K562 (cell line): ENCODE data around the gene LIX1L. TPM values are rescaled to one million over a fixed set of nuclear protein-coding genes. Genes with fewer than 3 reads are reported as not detected.

ENCODE experiments used
- ATAC-seq: fragments of 200-7000 bp; cut with Tn5 transposase; 3 replicates; pipeline ENCODE4 v1.9.1; 2020; ENCODE audit warnings: moderate library complexity
- BruUV-seq: library from RNA; stranded (reverse); fragments of 400-500 nt; replicated peaks from 2 replicates; lab custom pipeline; 2021; lab: Mats Ljungman, UMichigan
- CTCF ChIA-PET: fragments of 300-600 bp; formaldehyde crosslinking; extraction: SDS; loops from one replicate; lab custom pipeline; 2021; ENCODE audit warnings: low intra/inter-chr PET ratio; lab: Yijun Ruan, JAX
- POLR2A ChIA-PET: fragments of 300-600, 350-650 bp; sonication (Branson Sonifier 250); formaldehyde crosslinking; extraction: SDS; loops from one replicate; lab custom pipeline; 2021; ENCODE audit warnings: antibody characterized with exemption, inconsistent platforms; lab: Yijun Ruan, JAX
- DNase-seq, 4 experiments: peaks; one replicate each; pipeline versions ENCODE4 v3.0.0 to v3.0.0-alpha.2; 2011 to 2018; ENCODE audit warnings: low spot score in 3 of 4, mixed read lengths in 3 of 4; ENCODE audit errors: extremely low read depth in 1 of 4
- FAIRE-seq: peaks from 2 replicates; lab custom pipeline; 2011; peaks lifted over from hg19 to GRCh38; lab: Jason Lieb, UNC
- H2AFZ ChIP-seq: 2 replicates; pipeline ENCODE4 v1.6.0; 2011; ENCODE audit warnings: low read depth, low read length, control low read depth, inconsistent platforms
- H3K27ac ChIP-seq: fragments of 200-600 bp; 3 replicates; pipeline ENCODE4 v1.8.0; 2011; ENCODE audit warnings: low read depth, mild to moderate bottlenecking, control low read depth, inconsistent platforms, low read length, moderate library complexity, mixed read lengths; ENCODE audit errors: extremely low read depth
- H3K27me3 ChIP-seq, 2 experiments: fragments of 300-600 bp in 1 of 2; 2 replicates in 1 of 2; 3 replicates in 1 of 2; pipeline versions ENCODE4 v1.6.0 to v1.8.0; 2011; ENCODE audit warnings: inconsistent platforms in 2 of 2, low read length in 2 of 2, mild to moderate bottlenecking in 1 of 2, mixed read lengths in 1 of 2, moderate library complexity in 1 of 2; ENCODE audit not compliant: control insufficient read depth in 2 of 2, insufficient read depth in 2 of 2
- H3K36me3 ChIP-seq: fragments of 300-600 bp; 3 replicates; pipeline ENCODE4 v1.8.0; 2011; ENCODE audit warnings: mild to moderate bottlenecking, low read length, inconsistent platforms; ENCODE audit not compliant: control insufficient read depth, insufficient read depth
- H3K4me1 ChIP-seq, 2 experiments: fragments of 200-600 bp in 1 of 2; replicated peaks in 1 of 2; 2 replicates in 1 of 2; 3 replicates in 1 of 2; pipeline versions ENCODE4 v1.5.1 to v1.8.0; 2011; ENCODE audit warnings: inconsistent platforms in 2 of 2, low read length in 2 of 2, mild to moderate bottlenecking in 1 of 2, mixed read lengths in 1 of 2, moderate library complexity in 1 of 2; ENCODE audit not compliant: control insufficient read depth in 2 of 2, insufficient read depth in 2 of 2
- H3K4me2 ChIP-seq: 2 replicates; pipeline ENCODE4 v1.6.1; 2011; ENCODE audit warnings: low read length, control low read depth, inconsistent platforms, mixed read lengths; ENCODE audit not compliant: insufficient read depth
- H3K4me3 ChIP-seq: fragments of 200-600 bp; sonication (generic), shearing (Covaris generic); 2 replicates; pipeline ENCODE4 v1.5.1; 2016; ENCODE audit warnings: control low read depth, inconsistent platforms
- H3K79me2 ChIP-seq: fragments of 200-600 bp; 3 replicates; pipeline ENCODE4 v1.8.0; 2011; ENCODE audit warnings: low read length, inconsistent platforms; ENCODE audit not compliant: control insufficient read depth, insufficient read depth
- H3K9ac ChIP-seq, 2 experiments: 2 replicates each; pipeline versions ENCODE4 v1.6.0 to v1.6.1; 2011; ENCODE audit warnings: low read depth in 2 of 2, low read length in 2 of 2, control low read depth in 1 of 2, inconsistent platforms in 1 of 2, mild to moderate bottlenecking in 1 of 2, mixed read lengths in 1 of 2; ENCODE audit not compliant: insufficient read depth in 1 of 2
- H3K9me1 ChIP-seq: one replicate; pipeline ENCODE4 v1.6.0; 2011; ENCODE audit warnings: inconsistent platforms, mild to moderate bottlenecking, low read length, moderate library complexity; ENCODE audit not compliant: control insufficient read depth, insufficient read depth
- H3K9me3 ChIP-seq: replicated peaks from 2 replicates; pipeline ENCODE4 v1.5.1; 2011; ENCODE audit warnings: low read depth, low read length, inconsistent platforms; ENCODE audit not compliant: control insufficient read depth, insufficient read depth
- H4K20me1 ChIP-seq: replicated peaks from 2 replicates; pipeline ENCODE4 v1.6.1; 2011; ENCODE audit warnings: low read length, inconsistent platforms, mixed read lengths; ENCODE audit not compliant: control insufficient read depth, insufficient read depth
- DNMT1 ChIP-seq: fragments of 450-650 bp; IDR thresholded peaks from 2 replicates; pipeline ENCODE4 v1.6.1; 2016; ENCODE audit warnings: antibody characterized with exemption, mild to moderate bottlenecking
- DPF2 ChIP-seq: fragments of 450-650 bp; IDR thresholded peaks from 2 replicates; pipeline ENCODE4 v1.6.1; 2016
- GTF2F1 ChIP-seq: IDR thresholded peaks from 2 replicates; pipeline ENCODE4 v1.6.1; 2011; ENCODE audit warnings: low read depth, low read length, improper control_type of control experiment
- MAFK ChIP-seq: IDR thresholded peaks from 2 replicates; pipeline ENCODE4 v1.6.1; 2011; ENCODE audit warnings: low read length, improper control_type of control experiment
- MIER1 ChIP-seq: fragments of 450-650 bp; IDR thresholded peaks from 2 replicates; pipeline ENCODE4 v1.6.1; 2016; ENCODE audit warnings: antibody characterized with exemption, mild to moderate bottlenecking, low read depth
- NCOA2 ChIP-seq, 2 experiments: fragments of 450-650 bp; IDR thresholded peaks; 2 replicates each; pipeline ENCODE4 v1.6.1; 2018; ENCODE audit warnings: mild to moderate bottlenecking in 2 of 2, moderate library complexity in 1 of 2; ENCODE audit not compliant: partially characterized antibody in 2 of 2
- POLR2AphosphoS5 ChIP-seq: IDR thresholded peaks from 2 replicates; pipeline ENCODE4 v1.6.1; 2011; ENCODE audit warnings: mild to moderate bottlenecking, low read depth, low read length, moderate library complexity; ENCODE audit not compliant: control insufficient read depth, insufficient read depth
- POLR2B ChIP-seq: fragments of 450-650 bp; IDR thresholded peaks from 2 replicates; pipeline ENCODE4 v1.6.1; 2018; ENCODE audit warnings: low read depth; ENCODE audit not compliant: partially characterized antibody
- PPARD ChIP-seq: fragments of 250-450 bp; sonication (Bioruptor Pico); IDR thresholded peaks from 2 replicates; pipeline ENCODE4 v1.8.0; 2022; ENCODE audit warnings: inconsistent platforms, mild to moderate bottlenecking, moderate library complexity
- SETDB1 ChIP-seq: IDR thresholded peaks from one replicate; pipeline ENCODE4 v1.6.1; 2012; ENCODE audit warnings: low read length, control low read depth, inconsistent platforms
- TRIM24 ChIP-seq, 2 experiments: fragments of 450-650 bp; IDR thresholded peaks; 2 replicates each; pipeline ENCODE4 v1.6.1; 2016
- ZFP1 ChIP-seq: fragments of 450-650 bp; formaldehyde crosslinking; IDR thresholded peaks from 2 replicates; pipeline ENCODE4 v1.4.0; 2020; ENCODE audit warnings: mild to moderate bottlenecking, mixed read lengths
- ZNF263 ChIP-seq: sonication (generic); formaldehyde crosslinking; IDR thresholded peaks from 2 replicates; pipeline ENCODE4 v1.8.0; 2022; ENCODE audit warnings: mild to moderate bottlenecking, missing genetic modification reagents, borderline replicate concordance
- WGBS: fragments of 100-300 bp; shearing (Covaris generic); methylation state at CpG from one replicate; pipeline ENCODE4 v1.1.6; 2016; ENCODE audit warnings: low coverage, mixed read lengths; ENCODE audit not compliant: insufficient coverage; ENCODE audit errors: missing lambda C conversion rate; 5-methylcytosine and 5-hydroxymethylcytosine counted together
- in situ Hi-C: fragments of 300-500 bp; cut with MboI; formaldehyde crosslinking; loops from 4 replicates; pipeline ENCODE4 v1.15.0; 2018; ENCODE audit warnings: inconsistent platforms, mixed read lengths
- intact Hi-C: fragments of 100-400 bp; cut with micrococcal nuclease; formaldehyde crosslinking; loops from 2 replicates; pipeline ENCODE4 v1.14.2; 2022
- polyA plus RNA-seq, 8 experiments: library from polyadenylated mRNA; depleted of rRNA in 4 of 8; stranded (reverse) in 5 of 8; unstranded in 3 of 8; fragments of >200 nt; fragmentation: Nextera tagmentation in 2 of 8; fragmentation: Illumina TruSeq in 1 of 8; extraction: Ambion mirVana in 2 of 8; extraction: Trizol in 1 of 8; gene quantifications; 2 replicates each; pipeline versions ENCODE4 v1.2.1 to v1.2.3, GENCODE V29; 2011 to 2014; ENCODE audit warnings: inconsistent platforms in 1 of 8, missing spikeins in 1 of 8
- total RNA-seq, 7 experiments: library from RNA; depleted of rRNA in 6 of 7; stranded (reverse); fragments of >200 nt in 6 of 7; fragmentation: Illumina TruSeq in 2 of 7; extraction: Trizol in 2 of 7; gene quantifications; 2 replicates each; pipeline versions ENCODE4 v1.2.1 to v1.2.3, GENCODE V29; 2011 to 2021; ENCODE audit warnings: low replicate concordance in 1 of 7
- TF ChIP-seq, protein P1 (sequence below): fragments of 450-650 bp; formaldehyde crosslinking; IDR thresholded peaks from 2 replicates; pipeline ENCODE4 v1.4.0; 2020; ENCODE audit warnings: mild to moderate bottlenecking
- TF ChIP-seq, protein P2 (sequence below): fragments of 250-450 bp; sonication (Bioruptor Pico); IDR thresholded peaks from 2 replicates; pipeline ENCODE4 v1.8.0; 2022; ENCODE audit warnings: moderate library complexity, mild to moderate bottlenecking, inconsistent platforms
- TF ChIP-seq, protein P3 (sequence below): fragments of 450-650 bp; IDR thresholded peaks from 2 replicates; pipeline ENCODE4 v1.6.1; 2017; ENCODE audit warnings: antibody characterized with exemption, mild to moderate bottlenecking

The LIX1L gene
- total and polyA plus RNA-seq, 9 of the 15 experiments (the other 6 are each of a cell fraction or from before 2014, with no cell fraction given): 4.6 to 26.5 (median 12.5) TPM

DNA sequence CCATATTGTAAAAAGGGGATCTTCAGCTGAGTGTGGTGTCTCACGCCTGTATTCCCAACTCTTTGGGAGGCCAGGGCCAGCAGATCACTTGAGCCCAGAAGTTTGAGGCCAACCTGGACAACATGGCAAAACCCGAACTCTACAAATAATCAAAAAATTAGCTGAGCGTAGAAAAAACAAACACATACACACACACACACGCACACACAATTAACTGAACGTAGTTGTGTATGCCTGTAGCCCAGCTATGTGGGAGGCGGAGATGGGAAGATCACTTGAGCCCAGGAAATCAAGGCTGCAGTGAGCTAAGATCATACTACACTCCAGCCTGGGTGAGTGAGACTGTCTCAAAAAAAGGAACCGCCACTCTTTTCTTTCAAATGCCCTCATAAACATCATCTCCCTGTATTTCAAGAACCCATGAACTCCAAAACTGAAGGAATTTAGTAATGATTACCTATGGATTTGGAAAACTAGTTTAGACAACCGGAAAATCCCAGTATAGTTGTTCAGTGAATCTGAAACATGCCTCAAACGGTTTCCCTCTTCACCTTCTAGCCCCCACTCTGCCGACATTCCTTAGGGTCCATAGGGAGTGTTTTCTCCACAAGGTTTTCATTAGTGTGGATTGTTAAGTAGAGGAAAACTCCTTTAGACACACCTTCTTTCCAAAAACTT is 34.1 kb upstream of the LIX1L start:
- FAIRE-seq: peak; percentile 55
- intact Hi-C loops: loop anchor here (2.0 kb wide), 1 partner anchor 15 kb away; no protein-coding TSS in a partner anchor
- peaks cover 55% of the 10 kb centered on the region for H3K79me2 ChIP-seq
- no peaks in the 10 kb centered on the region for H3K27me3 ChIP-seq
- H4K20me1 ChIP-seq: peaks cover 44% of the 10 kb centered on the region
- peaks cover 44% of the 10 kb centered on the region for H3K36me3 ChIP-seq
- in situ Hi-C loops: no loop called here
- no TSS peak for BruUV-seq
- ChIA-PET POLR2A (interaction anchor here (1.0 to 14.0 kb wide), 16 partner anchors 10 to 132 kb away, joined by 3 to 320 read pairs (median 8); partner anchors contain the start of genes ANKRD34A, LIX1L, PIAS3 and POLR3GL), CTCF (no interaction called here)
- H3K9me1 ChIP-seq: peaks cover 3% of the 10 kb centered on the region
- ATAC-seq: peak; percentile 38
- peak overlapping the region; percentile 99; the same call in 1 of the 3 replicates for H3K27ac ChIP-seq
- H3K4me2 ChIP-seq: peak overlapping the region; percentile 2; the same call in 1 of the 2 replicates
- peak overlapping the region in 1 of 2 experiments; percentile 100; a peak in 2 of 4 replicates for H3K9ac ChIP-seq
- H2AFZ ChIP-seq: no peak overlapping the region
- 21% methylated on average over 10 of the region's 10 CpGs for WGBS
- DNase-seq: peak in 1 of 4 experiments; percentile 63
- H3K4me3 ChIP-seq: peak overlapping the region; percentile 85
- peaks cover 0 to 11% of the 10 kb centered on the region in 2 experiments; a peak in 3 of 5 replicates for H3K4me1 ChIP-seq
- no peaks in the 10 kb centered on the region for H3K9me3 ChIP-seq
- no peak for TF ChIP-seq PPARD
- peak; percentile 81 for TF ChIP-seq ZFP1 (CRISPR knock-in tag)
- no peak; the same call in 1 of the 2 replicates for TF ChIP-seq DPF2
- peak; percentile 24; the same call in 1 of the 2 replicates for TF ChIP-seq DNMT1
- TF ChIP-seq, protein P1, sequence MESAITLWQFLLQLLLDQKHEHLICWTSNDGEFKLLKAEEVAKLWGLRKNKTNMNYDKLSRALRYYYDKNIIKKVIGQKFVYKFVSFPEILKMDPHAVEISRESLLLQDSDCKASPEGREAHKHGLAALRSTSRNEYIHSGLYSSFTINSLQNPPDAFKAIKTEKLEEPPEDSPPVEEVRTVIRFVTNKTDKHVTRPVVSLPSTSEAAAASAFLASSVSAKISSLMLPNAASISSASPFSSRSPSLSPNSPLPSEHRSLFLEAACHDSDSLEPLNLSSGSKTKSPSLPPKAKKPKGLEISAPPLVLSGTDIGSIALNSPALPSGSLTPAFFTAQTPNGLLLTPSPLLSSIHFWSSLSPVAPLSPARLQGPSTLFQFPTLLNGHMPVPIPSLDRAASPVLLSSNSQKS (CRISPR knock-in tag): peak; percentile 90; the same call in 1 of the 2 replicates
- no peak for TF ChIP-seq MAFK
- no peak for TF ChIP-seq MIER1
- TF ChIP-seq GTF2F1: no peak
- TF ChIP-seq TRIM24 (IDR thresholded peaks at IDR 0.05): peak in 1 of 2 experiments; percentile 21; a peak in 1 of 4 replicates
- TF ChIP-seq, protein P2, sequence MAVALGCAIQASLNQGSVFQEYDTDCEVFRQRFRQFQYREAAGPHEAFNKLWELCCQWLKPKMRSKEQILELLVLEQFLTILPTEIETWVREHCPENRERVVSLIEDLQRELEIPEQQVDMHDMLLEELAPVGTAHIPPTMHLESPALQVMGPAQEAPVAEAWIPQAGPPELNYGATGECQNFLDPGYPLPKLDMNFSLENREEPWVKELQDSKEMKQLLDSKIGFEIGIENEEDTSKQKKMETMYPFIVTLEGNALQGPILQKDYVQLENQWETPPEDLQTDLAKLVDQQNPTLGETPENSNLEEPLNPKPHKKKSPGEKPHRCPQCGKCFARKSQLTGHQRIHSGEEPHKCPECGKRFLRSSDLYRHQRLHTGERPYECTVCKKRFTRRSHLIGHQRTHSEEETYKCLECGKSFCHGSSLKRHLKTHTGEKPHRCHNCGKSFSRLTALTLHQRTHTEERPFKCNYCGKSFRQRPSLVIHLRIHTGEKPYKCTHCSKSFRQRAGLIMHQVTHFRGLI (CRISPR knock-in tag): no peak
- peak; percentile 99 for TF ChIP-seq POLR2B
- TF ChIP-seq SETDB1: no peak
- TF ChIP-seq, protein P3, sequence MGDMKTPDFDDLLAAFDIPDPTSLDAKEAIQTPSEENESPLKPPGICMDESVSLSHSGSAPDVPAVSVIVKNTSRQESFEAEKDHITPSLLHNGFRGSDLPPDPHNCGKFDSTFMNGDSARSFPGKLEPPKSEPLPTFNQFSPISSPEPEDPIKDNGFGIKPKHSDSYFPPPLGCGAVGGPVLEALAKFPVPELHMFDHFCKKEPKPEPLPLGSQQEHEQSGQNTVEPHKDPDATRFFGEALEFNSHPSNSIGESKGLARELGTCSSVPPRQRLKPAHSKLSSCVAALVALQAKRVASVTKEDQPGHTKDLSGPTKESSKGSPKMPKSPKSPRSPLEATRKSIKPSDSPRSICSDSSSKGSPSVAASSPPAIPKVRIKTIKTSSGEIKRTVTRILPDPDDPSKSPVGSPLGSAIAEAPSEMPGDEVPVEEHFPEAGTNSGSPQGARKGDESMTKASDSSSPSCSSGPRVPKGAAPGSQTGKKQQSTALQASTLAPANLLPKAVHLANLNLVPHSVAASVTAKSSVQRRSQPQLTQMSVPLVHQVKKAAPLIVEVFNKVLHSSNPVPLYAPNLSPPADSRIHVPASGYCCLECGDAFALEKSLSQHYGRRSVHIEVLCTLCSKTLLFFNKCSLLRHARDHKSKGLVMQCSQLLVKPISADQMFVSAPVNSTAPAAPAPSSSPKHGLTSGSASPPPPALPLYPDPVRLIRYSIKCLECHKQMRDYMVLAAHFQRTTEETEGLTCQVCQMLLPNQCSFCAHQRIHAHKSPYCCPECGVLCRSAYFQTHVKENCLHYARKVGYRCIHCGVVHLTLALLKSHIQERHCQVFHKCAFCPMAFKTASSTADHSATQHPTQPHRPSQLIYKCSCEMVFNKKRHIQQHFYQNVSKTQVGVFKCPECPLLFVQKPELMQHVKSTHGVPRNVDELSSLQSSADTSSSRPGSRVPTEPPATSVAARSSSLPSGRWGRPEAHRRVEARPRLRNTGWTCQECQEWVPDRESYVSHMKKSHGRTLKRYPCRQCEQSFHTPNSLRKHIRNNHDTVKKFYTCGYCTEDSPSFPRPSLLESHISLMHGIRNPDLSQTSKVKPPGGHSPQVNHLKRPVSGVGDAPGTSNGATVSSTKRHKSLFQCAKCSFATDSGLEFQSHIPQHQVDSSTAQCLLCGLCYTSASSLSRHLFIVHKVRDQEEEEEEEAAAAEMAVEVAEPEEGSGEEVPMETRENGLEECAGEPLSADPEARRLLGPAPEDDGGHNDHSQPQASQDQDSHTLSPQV: no peak
- TF ChIP-seq ZNF263 (CRISPR knock-in tag): no peak
- TF ChIP-seq NCOA2 (IDR thresholded peaks at IDR 0.05; ENCODE audit: partially characterized antibody in 2 of 2): no peak
- TF ChIP-seq POLR2AphosphoS5: peak; percentile 96
